Astrocyte (in vitro differentiated cells and primary cell): ENCODE measurements around the gene AIP. TPM values are rescaled to one million over a fixed set of nuclear protein-coding genes. Genes with fewer than 3 reads are reported as not detected.

ENCODE experiments used
- DNase-seq: peaks from one replicate; pipeline ENCODE4 v3.0.0-alpha.2; 2010; ENCODE audit warnings: low read depth
- FAIRE-seq: peaks from 2 replicates; lab custom pipeline; 2011; peaks lifted over from hg19 to GRCh38; lab: Jason Lieb, UNC
- H2AFZ ChIP-seq: 2 replicates; pipeline ENCODE4 v1.6.0; 2012; ENCODE audit warnings: low read depth, low read length, inconsistent platforms
- H3K27ac ChIP-seq: 2 replicates; pipeline ENCODE4 v1.5.1; 2011; ENCODE audit warnings: low read depth, low read length, inconsistent platforms
- H3K27me3 ChIP-seq: 2 replicates; pipeline ENCODE4 v1.6.0; 2011; ENCODE audit warnings: low read length, inconsistent platforms; ENCODE audit not compliant: insufficient read depth
- H3K36me3 ChIP-seq: 2 replicates; pipeline ENCODE4 v1.5.1; 2011; ENCODE audit warnings: low read length, inconsistent platforms; ENCODE audit not compliant: insufficient read depth
- H3K4me1 ChIP-seq: 2 replicates; pipeline ENCODE4 v1.5.1; 2011; ENCODE audit warnings: low read length, inconsistent platforms; ENCODE audit not compliant: insufficient read depth
- H3K4me2 ChIP-seq: 2 replicates; pipeline ENCODE4 v1.6.0; 2012; ENCODE audit warnings: low read length, inconsistent platforms
- H3K4me3 ChIP-seq: 2 replicates; pipeline ENCODE4 v1.5.1; 2011; ENCODE audit warnings: low read depth, mild to moderate bottlenecking, low read length, inconsistent platforms; ENCODE audit not compliant: insufficient read depth
- H3K79me2 ChIP-seq: 2 replicates; pipeline ENCODE4 v1.6.0; 2012; ENCODE audit warnings: mild to moderate bottlenecking, low read length, inconsistent platforms; ENCODE audit not compliant: insufficient read depth
- H3K9ac ChIP-seq: 2 replicates; pipeline ENCODE4 v1.6.0; 2012; ENCODE audit warnings: mild to moderate bottlenecking, low read length, inconsistent platforms
- H3K9me3 ChIP-seq: 2 replicates; pipeline ENCODE4 v1.5.1; 2012; ENCODE audit warnings: low read depth, mild to moderate bottlenecking, low read length, inconsistent platforms; ENCODE audit not compliant: insufficient read depth
- H4K20me1 ChIP-seq: 2 replicates; pipeline ENCODE4 v1.6.0; 2012; ENCODE audit warnings: low read length, inconsistent platforms; ENCODE audit not compliant: insufficient read depth
- H3K27ac Mint-ChIP-seq: one replicate; pipeline ENCODE4 v1.8.0; 2021; ENCODE audit warnings: mild to moderate bottlenecking, mixed read lengths; ENCODE audit not compliant: unreplicated experiment
- H3K27me3 Mint-ChIP-seq: one replicate; pipeline ENCODE4 v1.8.0; 2021; ENCODE audit warnings: low read depth, mixed read lengths; ENCODE audit not compliant: unreplicated experiment
- H3K36me3 Mint-ChIP-seq: one replicate; pipeline ENCODE4 v1.8.0; 2021; ENCODE audit warnings: low read depth, mixed read lengths; ENCODE audit not compliant: unreplicated experiment
- H3K4me1 Mint-ChIP-seq: one replicate; pipeline ENCODE4 v1.8.0; 2021; ENCODE audit warnings: low read depth, mixed read lengths; ENCODE audit not compliant: unreplicated experiment
- H3K4me3 Mint-ChIP-seq: one replicate; pipeline ENCODE4 v1.8.0; 2021; ENCODE audit warnings: mild to moderate bottlenecking, moderate library complexity, mixed read lengths; ENCODE audit not compliant: unreplicated experiment
- H3K9me3 Mint-ChIP-seq: one replicate; pipeline ENCODE4 v1.8.0; 2021; ENCODE audit warnings: mild to moderate bottlenecking, mixed read lengths; ENCODE audit not compliant: unreplicated experiment
- CTCF ChIP-seq: IDR thresholded peaks from 2 replicates; pipeline ENCODE4 v1.5.1; 2011; ENCODE audit warnings: low read depth, mild to moderate bottlenecking, inconsistent platforms, low read length, moderate library complexity; ENCODE audit not compliant: insufficient read depth
- EZH2 ChIP-seq: IDR thresholded peaks from 2 replicates; pipeline ENCODE4 v1.6.1; 2012; ENCODE audit warnings: mild to moderate bottlenecking, low read length, inconsistent platforms; ENCODE audit not compliant: insufficient read depth
- total RNA-seq: library from RNA; stranded (reverse); gene quantifications from 2 replicates; pipeline ENCODE4 v1.2.1, GENCODE V29; 2021

Gene AIP
- total RNA-seq, 1 donor from 2014 or later = 43.6 TPM

DNA sequence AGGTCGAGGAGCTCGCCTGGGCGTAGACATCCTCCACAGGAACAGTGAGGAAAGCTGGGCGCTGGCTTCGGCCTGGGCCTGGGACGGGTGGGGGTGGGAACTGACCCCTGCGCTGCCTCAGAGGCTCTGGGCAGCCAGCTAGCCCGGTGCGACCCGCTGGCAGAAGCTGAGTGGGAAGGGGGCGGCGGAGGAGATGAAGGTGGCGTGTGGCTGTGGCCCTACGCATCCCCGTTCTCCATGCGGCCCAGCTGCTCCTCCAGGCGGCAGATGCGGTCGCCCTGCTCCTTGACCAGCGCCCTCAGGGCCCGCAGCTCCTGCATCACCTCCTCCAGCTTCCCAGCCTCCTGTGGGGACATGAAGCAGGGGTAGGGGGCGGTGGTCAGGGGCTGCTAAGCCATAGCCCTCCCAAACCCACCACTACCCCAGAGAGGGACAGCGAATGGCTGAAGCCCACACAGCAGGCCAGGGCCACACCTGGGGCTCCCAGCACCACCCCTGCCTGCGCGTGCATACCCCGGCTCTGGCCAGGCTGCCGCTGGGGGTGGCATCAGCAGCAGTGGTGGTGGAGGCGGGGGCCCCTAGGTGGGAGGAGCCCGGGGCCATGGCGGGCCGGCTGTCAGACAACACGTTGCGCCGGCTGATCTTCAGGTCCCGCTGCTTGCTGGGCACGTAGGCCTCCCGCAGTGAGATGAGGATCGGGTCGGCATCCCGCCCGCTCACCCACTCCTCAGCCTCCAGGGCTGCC lies 44.5 kb upstream of the AIP start:
- no peak overlapping the region for H3K27ac Mint-ChIP-seq
- no peaks in the 10 kb centered on the region for H3K27me3 Mint-ChIP-seq
- FAIRE-seq (no peak), DNase-seq (no peak)
- peaks cover 22% of the 10 kb centered on the region for H3K4me1 ChIP-seq
- no peak overlapping the region for H3K4me2 ChIP-seq
- peaks cover 11% of the 10 kb centered on the region for H3K4me1 Mint-ChIP-seq
- H3K4me3 ChIP-seq = no peak overlapping the region
- H3K9ac ChIP-seq = no peak overlapping the region
- H2AFZ ChIP-seq = no peak overlapping the region
- no peaks in the 10 kb centered on the region for H3K9me3 Mint-ChIP-seq
- no peaks in the 10 kb centered on the region for H3K27me3 ChIP-seq
- no peaks in the 10 kb centered on the region for H3K9me3 ChIP-seq
- peaks cover 2% of the 10 kb centered on the region for H3K36me3 ChIP-seq
- H3K4me3 Mint-ChIP-seq = no peak overlapping the region
- H4K20me1 ChIP-seq = peaks cover 20% of the 10 kb centered on the region
- no peak for TF ChIP-seq CTCF
- TF ChIP-seq EZH2 = no peak
- peaks cover 15% of the 10 kb centered on the region for H3K79me2 ChIP-seq
- H3K27ac ChIP-seq = no peak overlapping the region
- peaks cover 1% of the 10 kb centered on the region for H3K36me3 Mint-ChIP-seq

GRCh38 chr11:67439321-67440228 lies 43.3 kb upstream of the AIP start:
- no peaks in the 10 kb centered on the region for H3K36me3 ChIP-seq
- Mint-ChIP-seq H3K4me1 (peaks cover 11% of the 10 kb centered on the region), H3K27me3 (no peaks in the 10 kb centered on the region), H3K9me3 (no peaks in the 10 kb centered on the region), H3K27ac (peak overlapping the region; percentile 87), H3K36me3 (peaks cover 1% of the 10 kb centered on the region), H3K4me3 (no peak overlapping the region)
- H3K27ac ChIP-seq = no peak overlapping the region
- H3K79me2 ChIP-seq = peaks cover 15% of the 10 kb centered on the region
- H3K9ac ChIP-seq = no peak overlapping the region
- no peak overlapping the region for H3K4me2 ChIP-seq
- DNase-seq = no peak
- H3K4me3 ChIP-seq = no peak overlapping the region
- FAIRE-seq = no peak
- no peak for TF ChIP-seq CTCF
- H3K27me3 ChIP-seq = no peaks in the 10 kb centered on the region
- no peaks in the 10 kb centered on the region for H3K9me3 ChIP-seq
- H2AFZ ChIP-seq = no peak overlapping the region
- peaks cover 25% of the 10 kb centered on the region for H3K4me1 ChIP-seq
- H4K20me1 ChIP-seq = peaks cover 20% of the 10 kb centered on the region
